Tibial nerve (tissue), 4 donors: ENCODE results near the gene LNPK. TPM values are rescaled to one million over a fixed set of nuclear protein-coding genes. Genes with fewer than 3 reads are reported as not detected.
"Not testable (repeated sequence)": the region's sequence is repeated elsewhere in the genome, so short reads cannot be mapped to it uniquely, and the experiment has no call there.

Experiments used
- DNase-seq, 2 donors: peaks; one replicate each; pipeline ENCODE4 v3.0.0-alpha.2; 2019; ENCODE audit warnings: low spot score in 2 of 2
- H3K27ac ChIP-seq, 4 donors: fragments of 200-600 bp; sonication (generic) in 3 of 4; one replicate each; pipeline ENCODE4 v1.5.1; 2017 to 2019; ENCODE audit warnings: mild to moderate bottlenecking in 1 of 4
- H3K27me3 ChIP-seq, 2 donors: fragments of 200-600 bp; sonication (generic) in 1 of 2; one replicate each; pipeline versions ENCODE4 v1.5.1 to v1.6.0; 2017 to 2019
- H3K36me3 ChIP-seq, 3 donors: fragments of 200-600 bp; sonication (generic); one replicate each; pipeline ENCODE4 v1.5.1; 2018 to 2019
- H3K4me1 ChIP-seq, 4 donors: fragments of 200-600 bp; sonication (generic) in 3 of 4; one replicate each; pipeline ENCODE4 v1.5.1; 2017 to 2019
- H3K4me3 ChIP-seq, 4 donors: fragments of 200-600 bp; sonication (generic) in 3 of 4; one replicate each; pipeline ENCODE4 v1.5.1; 2017 to 2019; ENCODE audit warnings: mild to moderate bottlenecking in 1 of 4, moderate library complexity in 1 of 4
- H3K9me3 ChIP-seq, 4 donors: fragments of 200-600 bp; sonication (generic) in 3 of 4; one replicate each; pipeline ENCODE4 v1.5.1; 2017 to 2019
- CTCF ChIP-seq, 5 experiments: fragments of 200-600 bp in 3 of 5; fragments of 450-650 bp in 2 of 5; sonication (generic) in 3 of 5; IDR thresholded peaks; one replicate each; pipeline ENCODE4 v1.5.1; 2016 to 2019; ENCODE audit warnings: antibody characterized with exemption in 5 of 5, mild to moderate bottlenecking in 3 of 5, moderate library complexity in 2 of 5
- EP300 ChIP-seq, 2 donors: sonication (generic); formaldehyde crosslinking; IDR thresholded peaks; one replicate each; pipeline ENCODE4 v1.6.1; 2017; ENCODE audit warnings: antibody characterized with exemption in 2 of 2, mild to moderate bottlenecking in 1 of 2
- POLR2A ChIP-seq, 2 donors: fragments of 450-650 bp; IDR thresholded peaks; one replicate each; pipeline ENCODE4 v1.6.1; 2017; ENCODE audit warnings: antibody characterized with exemption in 2 of 2, mild to moderate bottlenecking in 2 of 2, moderate library complexity in 2 of 2
- WGBS, 2 donors: methylation state at CpG; one replicate each; pipeline ENCODE4 v1.1.5; 2018; 5-methylcytosine and 5-hydroxymethylcytosine counted together
- total RNA-seq, 4 donors: library from RNA; depleted of rRNA; stranded (reverse); fragments of >200 nt; gene quantifications; one replicate each; pipeline ENCODE4 v1.1.0, GENCODE V29; 2016

Gene LNPK
- total RNA-seq, 4 donors from 2014 or later: 17.4 to 27.3 (median 24.1) TPM

- peaks cover 0 to 32% (median 8%) of the 10 kb centered on the region in 4 donors for H3K4me1 ChIP-seq
- no peaks in the 10 kb centered on the region for H3K36me3 ChIP-seq
- peak in 1 of 2 donors; percentile 35 for DNase-seq
- no peaks in the 10 kb centered on the region for H3K27me3 ChIP-seq
- no peaks in the 10 kb centered on the region for H3K9me3 ChIP-seq
- WGBS, 2 donors: 0 to 1% methylated on average over 13 to 20 of the region's 21 CpGs
- TF ChIP-seq POLR2A (IDR thresholded peaks at IDR 0.05) (no peak), CTCF (IDR thresholded peaks at IDR 0.05) (no peak), EP300 (IDR thresholded peaks at IDR 0.05) (no peak)
- peak overlapping the region; percentile 55 to 83 (median 78) for H3K27ac ChIP-seq
- H3K4me3 ChIP-seq: peak overlapping the region; percentile 82 to 95 (median 86)
Observed at GRCh38 chr2:176001281-176001915, 669 bp downstream of the LNPK start.

GRCh38 chr2:175999283-175999819, 2.7 kb downstream of the LNPK start:
- Histone ChIP-seq H3K9me3 (no peaks in the 10 kb centered on the region), H3K27ac (no peak overlapping the region), H3K4me3 (no peak overlapping the region), H3K36me3 (no peaks in the 10 kb centered on the region), H3K27me3 (no peaks in the 10 kb centered on the region), H3K4me1 (peaks cover 0 to 32% (median 8%) of the 10 kb centered on the region in 4 donors)
- WGBS, 2 donors: 75 to 76% methylated on average over 2 of the region's 2 CpGs
- DNase-seq: no peak
- no peak for TF ChIP-seq EP300 (IDR thresholded peaks at IDR 0.05)
- no peak for TF ChIP-seq CTCF (IDR thresholded peaks at IDR 0.05)
- TF ChIP-seq POLR2A (IDR thresholded peaks at IDR 0.05): no peak

GRCh38 chr2:175990099-175990498, 12.0 kb downstream of the LNPK start:
- no peak overlapping the region for H3K27ac ChIP-seq
- TF ChIP-seq EP300 (IDR thresholded peaks at IDR 0.05): no peak
- no peak for TF ChIP-seq POLR2A (IDR thresholded peaks at IDR 0.05)
- no peak for TF ChIP-seq CTCF (IDR thresholded peaks at IDR 0.05)
- no peak for DNase-seq
- no peaks in the 10 kb centered on the region for H3K27me3 ChIP-seq
- no peaks in the 10 kb centered on the region for H3K9me3 ChIP-seq
- H3K4me1 ChIP-seq: no peaks in the 10 kb centered on the region
- WGBS, 2 donors: 93 to 97% methylated on average over 2 of the region's 2 CpGs
- no peak overlapping the region for H3K4me3 ChIP-seq
- peaks cover 0 to 25% (median 0%) of the 10 kb centered on the region in 3 donors for H3K36me3 ChIP-seq

GRCh38 chr2:175987126-175987525, 14.9 kb downstream of the LNPK start:
- H3K27me3 ChIP-seq, H3K4me3 ChIP-seq, DNase-seq, H3K27ac ChIP-seq, H3K9me3 ChIP-seq, H3K4me1 ChIP-seq: not testable (repeated sequence)
- H3K36me3 ChIP-seq: peaks cover 0 to 35% (median 0%) of the 10 kb centered on the region in 3 donors
- 94 to 99% methylated on average over 4 of the region's 4 CpGs for WGBS, 2 donors

GRCh38 chr2:175984846-175985245, 17.2 kb downstream of the LNPK start:
- WGBS, 2 donors: 56 to 63% methylated on average over 2 of the region's 2 CpGs
- peaks cover 0 to 38% (median 0%) of the 10 kb centered on the region in 3 donors for H3K36me3 ChIP-seq
- no peak overlapping the region for H3K27ac ChIP-seq
- DNase-seq: no peak
- H3K4me3 ChIP-seq: no peak overlapping the region
- H3K27me3 ChIP-seq: no peaks in the 10 kb centered on the region
- H3K4me1 ChIP-seq: no peaks in the 10 kb centered on the region
- TF ChIP-seq CTCF (IDR thresholded peaks at IDR 0.05): no peak
- no peak for TF ChIP-seq EP300 (IDR thresholded peaks at IDR 0.05)
- no peak for TF ChIP-seq POLR2A (IDR thresholded peaks at IDR 0.05)
- no peaks in the 10 kb centered on the region for H3K9me3 ChIP-seq
